ENCODE data around the gene SBF2.

Gene SBF2

GRCh38 chr11:9838961-9839360 lies 455.1 kb downstream of the SBF2 start:
- peak; percentile 31; the same call in 1 of the 2 replicates for TF ChIP-seq SPI1 (IDR thresholded peaks at IDR 0.05; ENCODE audit: low read depth, low read length)
- no peak for TF ChIP-seq POU2F2 (IDR thresholded peaks at IDR 0.05; ENCODE audit: low read depth, low read length)
- FAIRE-seq (peak; percentile 92), DNase-seq (ENCODE audit: insufficient read length, low spot score) (no peak)

GRCh38 chr11:9838229-9838628 lies 455.8 kb downstream of the SBF2 start:
- TF ChIP-seq SPI1 (IDR thresholded peaks at IDR 0.05; ENCODE audit: low read depth, low read length) (no peak), POLR2AphosphoS5 (IDR thresholded peaks at IDR 0.05; ENCODE audit: low read depth, low read length) (no peak), POLR2A (IDR thresholded peaks at IDR 0.05; ENCODE audit: low read depth, low read length) (no peak), PAX5 (IDR thresholded peaks at IDR 0.05; ENCODE audit: insufficient read depth, low read length, severe bottlenecking) (no peak), TAF1 (IDR thresholded peaks at IDR 0.05; ENCODE audit: low read depth, low read length) (no peak), POU2F2 (IDR thresholded peaks at IDR 0.05; ENCODE audit: low read depth, low read length) (no peak)
- DNase-seq (ENCODE audit: insufficient read length, low spot score) (no peak), FAIRE-seq (no peak)

GRCh38 chr11:9834291-9834690 lies 459.7 kb downstream of the SBF2 start:
- FAIRE-seq (no peak), DNase-seq (ENCODE audit: insufficient read length, low spot score) (no peak)
- TF ChIP-seq PAX5 (IDR thresholded peaks at IDR 0.05; ENCODE audit: insufficient read depth, low read length, severe bottlenecking) (no peak), SPI1 (IDR thresholded peaks at IDR 0.05; ENCODE audit: low read depth, low read length) (no peak), POU2F2 (IDR thresholded peaks at IDR 0.05; ENCODE audit: low read depth, low read length) (no peak), POLR2AphosphoS5 (IDR thresholded peaks at IDR 0.05; ENCODE audit: low read depth, low read length) (no peak), TAF1 (IDR thresholded peaks at IDR 0.05; ENCODE audit: low read depth, low read length) (no peak), POLR2A (IDR thresholded peaks at IDR 0.05; ENCODE audit: low read depth, low read length) (no peak)

- no peak for DNase-seq (ENCODE audit: insufficient read length, low spot score)
- no peak for FAIRE-seq
- TF ChIP-seq SPI1 (IDR thresholded peaks at IDR 0.05; ENCODE audit: low read depth, low read length) = no peak
Measured at GRCh38 chr11:9831122-9831521, 462.9 kb downstream of the SBF2 start.

- FAIRE-seq (no peak), DNase-seq (ENCODE audit: insufficient read length, low spot score) (no peak)
- no peak for TF ChIP-seq TAF1 (IDR thresholded peaks at IDR 0.05; ENCODE audit: low read depth, low read length)
- TF ChIP-seq POLR2AphosphoS5 (IDR thresholded peaks at IDR 0.05; ENCODE audit: low read depth, low read length) = no peak
- TF ChIP-seq PAX5 (IDR thresholded peaks at IDR 0.05; ENCODE audit: insufficient read depth, low read length, severe bottlenecking) = no peak
- TF ChIP-seq POLR2A (IDR thresholded peaks at IDR 0.05; ENCODE audit: low read depth, low read length) = no peak
- TF ChIP-seq SPI1 (IDR thresholded peaks at IDR 0.05; ENCODE audit: low read depth, low read length) = no peak
- no peak for TF ChIP-seq POU2F2 (IDR thresholded peaks at IDR 0.05; ENCODE audit: low read depth, low read length)
Measured at GRCh38 chr11:9827708-9828107, 466.3 kb downstream of the SBF2 start.

GRCh38 chr11:9826390-9826789 lies 467.6 kb downstream of the SBF2 start:
- TF ChIP-seq PAX5 (IDR thresholded peaks at IDR 0.05; ENCODE audit: insufficient read depth, low read length, severe bottlenecking) (no peak), POLR2A (IDR thresholded peaks at IDR 0.05; ENCODE audit: low read depth, low read length) (no peak), TAF1 (IDR thresholded peaks at IDR 0.05; ENCODE audit: low read depth, low read length) (no peak), POLR2AphosphoS5 (IDR thresholded peaks at IDR 0.05; ENCODE audit: low read depth, low read length) (no peak), SPI1 (IDR thresholded peaks at IDR 0.05; ENCODE audit: low read depth, low read length) (no peak)
- no peak for DNase-seq (ENCODE audit: insufficient read length, low spot score)
- FAIRE-seq = no peak

- TF ChIP-seq POLR2AphosphoS5 (IDR thresholded peaks at IDR 0.05; ENCODE audit: low read depth, low read length) (no peak), SPI1 (IDR thresholded peaks at IDR 0.05; ENCODE audit: low read depth, low read length) (no peak), PAX5 (IDR thresholded peaks at IDR 0.05; ENCODE audit: insufficient read depth, low read length, severe bottlenecking) (no peak), POU2F2 (IDR thresholded peaks at IDR 0.05; ENCODE audit: low read depth, low read length) (no peak), POLR2A (IDR thresholded peaks at IDR 0.05; ENCODE audit: low read depth, low read length) (no peak), TAF1 (IDR thresholded peaks at IDR 0.05; ENCODE audit: low read depth, low read length) (no peak)
- no peak for DNase-seq (ENCODE audit: insufficient read length, low spot score)
- no peak for FAIRE-seq
Measured at GRCh38 chr11:9825895-9826294, 468.1 kb downstream of the SBF2 start.

- FAIRE-seq = no peak
- TF ChIP-seq SPI1 (IDR thresholded peaks at IDR 0.05; ENCODE audit: low read depth, low read length) = no peak
- no peak for TF ChIP-seq POLR2AphosphoS5 (IDR thresholded peaks at IDR 0.05; ENCODE audit: low read depth, low read length)
- TF ChIP-seq PAX5 (IDR thresholded peaks at IDR 0.05; ENCODE audit: insufficient read depth, low read length, severe bottlenecking) = no peak
- TF ChIP-seq TAF1 (IDR thresholded peaks at IDR 0.05; ENCODE audit: low read depth, low read length) = no peak
- no peak for TF ChIP-seq POLR2A (IDR thresholded peaks at IDR 0.05; ENCODE audit: low read depth, low read length)
- TF ChIP-seq POU2F2 (IDR thresholded peaks at IDR 0.05; ENCODE audit: low read depth, low read length) = no peak
- no peak for DNase-seq (ENCODE audit: insufficient read length, low spot score)
Measured at GRCh38 chr11:9825315-9825714, 468.7 kb downstream of the SBF2 start.

- TF ChIP-seq POU2F2 (IDR thresholded peaks at IDR 0.05; ENCODE audit: low read depth, low read length) = no peak
- no peak for TF ChIP-seq POLR2AphosphoS5 (IDR thresholded peaks at IDR 0.05; ENCODE audit: low read depth, low read length)
- no peak for TF ChIP-seq SPI1 (IDR thresholded peaks at IDR 0.05; ENCODE audit: low read depth, low read length)
- TF ChIP-seq PAX5 (IDR thresholded peaks at IDR 0.05; ENCODE audit: insufficient read depth, low read length, severe bottlenecking) = no peak
- TF ChIP-seq TAF1 (IDR thresholded peaks at IDR 0.05; ENCODE audit: low read depth, low read length) = no peak
- TF ChIP-seq POLR2A (IDR thresholded peaks at IDR 0.05; ENCODE audit: low read depth, low read length) = no peak
- DNase-seq (ENCODE audit: insufficient read length, low spot score) = no peak
- FAIRE-seq = no peak
Measured at GRCh38 chr11:9823887-9824385, 470.1 kb downstream of the SBF2 start.

- DNase-seq (ENCODE audit: insufficient read length, low spot score) = no peak
- no peak for TF ChIP-seq POLR2AphosphoS5 (IDR thresholded peaks at IDR 0.05; ENCODE audit: low read depth, low read length)
- no peak for TF ChIP-seq SPI1 (IDR thresholded peaks at IDR 0.05; ENCODE audit: low read depth, low read length)
- no peak for TF ChIP-seq POU2F2 (IDR thresholded peaks at IDR 0.05; ENCODE audit: low read depth, low read length)
- TF ChIP-seq TAF1 (IDR thresholded peaks at IDR 0.05; ENCODE audit: low read depth, low read length) = no peak
- no peak for TF ChIP-seq POLR2A (IDR thresholded peaks at IDR 0.05; ENCODE audit: low read depth, low read length)
- no peak for TF ChIP-seq PAX5 (IDR thresholded peaks at IDR 0.05; ENCODE audit: insufficient read depth, low read length, severe bottlenecking)
- FAIRE-seq = no peak
Measured at GRCh38 chr11:9823439-9823838, 470.6 kb downstream of the SBF2 start.
